Lower leg skin (tissue), 3 donors: Measurements from ENCODE around the gene CCBE1.

Experiments
- CTCF ChIP-seq, 3 donors: fragments of 450-650 bp; IDR thresholded peaks; one replicate each; pipeline ENCODE4 v1.5.1; 2016; ENCODE audit warnings: antibody characterized with exemption in 3 of 3, mild to moderate bottlenecking in 3 of 3, moderate library complexity in 2 of 3
- POLR2A ChIP-seq, 2 donors: fragments of 450-650 bp; IDR thresholded peaks; one replicate each; pipeline ENCODE4 v1.6.1; 2016 to 2017; ENCODE audit warnings: antibody characterized with exemption in 2 of 2, mild to moderate bottlenecking in 1 of 2, moderate library complexity in 1 of 2

- TF ChIP-seq CTCF (IDR thresholded peaks at IDR 0.05) (no peak), POLR2A (IDR thresholded peaks at IDR 0.05) (no peak)
These were observed 280.4 kb downstream of the CCBE1 start for GRCh38 chr18:59416818-59417217.
